Measurements from ENCODE around the gene ZNF778.

GRCh38 chr16:89184677-89184932 is 32.9 kb upstream of the ZNF778 start:
- TF ChIP-seq CTCF (IDR thresholded peaks at IDR 0.05; ENCODE audit: borderline replicate concordance, extremely low read depth, low read length, poor library complexity, severe bottlenecking) (no peak), EZH2 (IDR thresholded peaks at IDR 0.05; ENCODE audit: borderline replicate concordance, low read depth, low read length, severe bottlenecking) (no peak)
